K562 (cell line): ENCODE data around the gene C16orf90. TPM values are rescaled to one million over a fixed set of nuclear protein-coding genes. Genes with fewer than 3 reads are reported as not detected.
A peak's percentile ranks its signal among the peaks of the same experiment; 100 is the strongest.

Experiments used
- MBD2 ChIP-seq: sonication (generic); IDR thresholded peaks from 2 replicates; pipeline ENCODE4 v1.6.1; 2016; ENCODE audit warnings: low read depth, borderline replicate concordance
- MYNN ChIP-seq, 2 experiments: sonication (generic); formaldehyde crosslinking in 1 of 2; IDR thresholded peaks; 2 replicates each; pipeline versions ENCODE4 v1.5.0 to v1.6.1; 2016 to 2020; ENCODE audit warnings: antibody characterized with exemption in 1 of 2, missing genetic modification reagents in 1 of 2
- TEAD4 ChIP-seq, 2 experiments: sonication (generic) in 1 of 2; formaldehyde crosslinking in 1 of 2; IDR thresholded peaks; 2 replicates each; pipeline versions ENCODE4 v1.6.1 to v1.8.0; 2012 to 2022; ENCODE audit warnings: borderline replicate concordance in 1 of 2, inconsistent platforms in 1 of 2, low read length in 1 of 2, mild to moderate bottlenecking in 1 of 2, missing genetic modification reagents in 1 of 2
- UBTF ChIP-seq, 2 experiments: IDR thresholded peaks; 2 replicates each; pipeline ENCODE4 v1.6.1; 2012; ENCODE audit warnings: improper control_type of control experiment in 2 of 2, low read depth in 2 of 2, low read length in 2 of 2, borderline replicate concordance in 1 of 2
- ZNF143 ChIP-seq: sonication (generic); formaldehyde crosslinking; IDR thresholded peaks from 2 replicates; pipeline ENCODE4 v1.9.0; 2022; ENCODE audit warnings: mild to moderate bottlenecking, missing genetic modification reagents
- ZNF263 ChIP-seq: sonication (generic); formaldehyde crosslinking; IDR thresholded peaks from 2 replicates; pipeline ENCODE4 v1.8.0; 2022; ENCODE audit warnings: mild to moderate bottlenecking, missing genetic modification reagents, borderline replicate concordance
- ZNF274 ChIP-seq: IDR thresholded peaks from 2 replicates; pipeline ENCODE4 v1.6.1; 2011; ENCODE audit warnings: low read depth, mild to moderate bottlenecking, low read length, moderate library complexity, borderline replicate concordance
- ZNF282 ChIP-seq: sonication (generic); formaldehyde crosslinking; IDR thresholded peaks from 2 replicates; pipeline ENCODE4 v1.8.1; 2023; ENCODE audit warnings: missing genetic modification reagents
- ZNF318 ChIP-seq, 2 experiments: fragments of 450-650 bp; IDR thresholded peaks; 2 replicates each; pipeline ENCODE4 v1.6.1; 2016; ENCODE audit warnings: mild to moderate bottlenecking in 2 of 2, borderline replicate concordance in 1 of 2, low read depth in 1 of 2, moderate library complexity in 1 of 2
- polyA plus RNA-seq, 8 experiments: library from polyadenylated mRNA; depleted of rRNA in 4 of 8; stranded (reverse) in 5 of 8; unstranded in 3 of 8; fragments of >200 nt; fragmentation: Nextera tagmentation in 2 of 8; fragmentation: Illumina TruSeq in 1 of 8; extraction: Ambion mirVana in 2 of 8; extraction: Trizol in 1 of 8; gene quantifications; 2 replicates each; pipeline versions ENCODE4 v1.2.1 to v1.2.3, GENCODE V29; 2011 to 2014; ENCODE audit warnings: inconsistent platforms in 1 of 8, missing spikeins in 1 of 8
- total RNA-seq, 7 experiments: library from RNA; depleted of rRNA in 6 of 7; stranded (reverse); fragments of >200 nt in 6 of 7; fragmentation: Illumina TruSeq in 2 of 7; extraction: Trizol in 2 of 7; gene quantifications; 2 replicates each; pipeline versions ENCODE4 v1.2.1 to v1.2.3, GENCODE V29; 2011 to 2021; ENCODE audit warnings: low replicate concordance in 1 of 7
- TF ChIP-seq, protein P1 (sequence below), 2 experiments: fragments of 450-650 bp in 1 of 2; IDR thresholded peaks; 2 replicates each; pipeline ENCODE4 v1.6.1; 2011 to 2017; ENCODE audit warnings: low read depth in 2 of 2, antibody characterized with exemption in 1 of 2, borderline replicate concordance in 1 of 2, low read length in 1 of 2, mild to moderate bottlenecking in 1 of 2, mixed read lengths in 1 of 2; ENCODE audit not compliant: control insufficient read depth in 1 of 2

C16orf90 gene
- total and polyA plus RNA-seq, 9 of the 15 experiments (the other 6 are each of a cell fraction or from before 2014, with no cell fraction given), result not detected

- TF ChIP-seq UBTF (IDR thresholded peaks at IDR 0.05; ENCODE audit: borderline replicate concordance in 1 of 2, low read depth in 2 of 2, low read length in 2 of 2) (peak in 1 of 2 experiments; percentile 48; a peak in 1 of 4 replicates), MYNN (IDR thresholded peaks at IDR 0.05) (no peak), MYNN (CRISPR knock-in tag; IDR thresholded peaks at IDR 0.05) (no peak), ZNF318 (IDR thresholded peaks at IDR 0.05; ENCODE audit: borderline replicate concordance in 1 of 2, low read depth in 1 of 2) (no peak), TEAD4 (IDR thresholded peaks at IDR 0.05; ENCODE audit: low read length) (peak; percentile 20; the same call in 1 of the 2 replicates), TEAD4 (CRISPR knock-in tag; IDR thresholded peaks at IDR 0.05; ENCODE audit: borderline replicate concordance) (peak; percentile 50; the same call in 1 of the 2 replicates), ZNF274 (no peak), ZNF263 (0 out of 2 replicates have a peak, but pooled peaks have one; percentile 32), ZNF282 (CRISPR knock-in tag) (peak; percentile 92; the same call in 1 of the 2 replicates), ZNF143 (CRISPR knock-in tag) (peak; percentile 54; the same call in 1 of the 2 replicates), MBD2 (no peak)
- TF ChIP-seq, protein P1, sequence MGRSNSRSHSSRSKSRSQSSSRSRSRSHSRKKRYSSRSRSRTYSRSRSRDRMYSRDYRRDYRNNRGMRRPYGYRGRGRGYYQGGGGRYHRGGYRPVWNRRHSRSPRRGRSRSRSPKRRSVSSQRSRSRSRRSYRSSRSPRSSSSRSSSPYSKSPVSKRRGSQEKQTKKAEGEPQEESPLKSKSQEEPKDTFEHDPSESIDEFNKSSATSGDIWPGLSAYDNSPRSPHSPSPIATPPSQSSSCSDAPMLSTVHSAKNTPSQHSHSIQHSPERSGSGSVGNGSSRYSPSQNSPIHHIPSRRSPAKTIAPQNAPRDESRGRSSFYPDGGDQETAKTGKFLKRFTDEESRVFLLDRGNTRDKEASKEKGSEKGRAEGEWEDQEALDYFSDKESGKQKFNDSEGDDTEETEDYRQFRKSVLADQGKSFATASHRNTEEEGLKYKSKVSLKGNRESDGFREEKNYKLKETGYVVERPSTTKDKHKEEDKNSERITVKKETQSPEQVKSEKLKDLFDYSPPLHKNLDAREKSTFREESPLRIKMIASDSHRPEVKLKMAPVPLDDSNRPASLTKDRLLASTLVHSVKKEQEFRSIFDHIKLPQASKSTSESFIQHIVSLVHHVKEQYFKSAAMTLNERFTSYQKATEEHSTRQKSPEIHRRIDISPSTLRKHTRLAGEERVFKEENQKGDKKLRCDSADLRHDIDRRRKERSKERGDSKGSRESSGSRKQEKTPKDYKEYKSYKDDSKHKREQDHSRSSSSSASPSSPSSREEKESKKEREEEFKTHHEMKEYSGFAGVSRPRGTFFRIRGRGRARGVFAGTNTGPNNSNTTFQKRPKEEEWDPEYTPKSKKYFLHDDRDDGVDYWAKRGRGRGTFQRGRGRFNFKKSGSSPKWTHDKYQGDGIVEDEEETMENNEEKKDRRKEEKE (IDR thresholded peaks at IDR 0.05; ENCODE audit: borderline replicate concordance in 1 of 2, control insufficient read depth in 1 of 2, low read depth in 2 of 2, low read length in 1 of 2), result no peak
These were observed 37.6 kb downstream of the C16orf90 start (continued) for GRCh38 chr16:3457434-3458252.
